CD4-positive, alpha-beta memory T cell (primary cell): ENCODE results near the gene SCN3B. TPM values are rescaled to one million over a fixed set of nuclear protein-coding genes. Genes with fewer than 3 reads are reported as not detected.

ENCODE experiments used
- CTCF ChIA-PET: fragments of 350-600 bp; sonication (Branson Sonifier 250); formaldehyde crosslinking; loops from one replicate; lab custom pipeline; 2021; ENCODE audit warnings: inconsistent platforms; ENCODE audit not compliant: partially characterized antibody; lab: Charles Lee
- POLR2A ChIA-PET: fragments of 350-600 bp; sonication (Branson Sonifier 250); formaldehyde crosslinking; loops from one replicate; lab custom pipeline; 2021; ENCODE audit not compliant: partially characterized antibody; lab: Charles Lee
- DNase-seq, 5 donors: peaks; one replicate each; pipeline versions ENCODE4 v3.0.0 to v3.0.0-alpha.2; 2020 to 2022; ENCODE audit warnings: mixed read lengths in 1 of 5
- H3K27ac ChIP-seq: one replicate; pipeline ENCODE4 v1.7.0; 2013; ENCODE audit warnings: low read depth, low read length
- H3K27me3 ChIP-seq: 2 replicates; pipeline ENCODE4 v1.7.0; 2013; ENCODE audit warnings: mild to moderate bottlenecking, low read length, moderate library complexity; ENCODE audit not compliant: insufficient read depth
- H3K36me3 ChIP-seq: 2 replicates; pipeline ENCODE4 v1.7.0; 2013; ENCODE audit warnings: mild to moderate bottlenecking, low read length, moderate library complexity; ENCODE audit not compliant: insufficient read depth
- H3K4me1 ChIP-seq: 2 replicates; pipeline ENCODE4 v1.7.0; 2013; ENCODE audit warnings: mild to moderate bottlenecking, low read length, moderate library complexity; ENCODE audit not compliant: insufficient read depth
- H3K4me3 ChIP-seq, 2 donors: one replicate each; pipeline ENCODE4 v1.7.0; 2013; ENCODE audit warnings: low read length in 2 of 2, mild to moderate bottlenecking in 1 of 2
- H3K9me3 ChIP-seq, 2 donors: one replicate each; pipeline ENCODE4 v1.7.0; 2013; ENCODE audit warnings: low read length in 2 of 2, control low read depth in 1 of 2; ENCODE audit not compliant: control insufficient read depth in 1 of 2
- H3K27ac Mint-ChIP-seq, 7 donors: one replicate each; pipeline ENCODE4 v1.8.0; 2020 to 2021; ENCODE audit warnings: mixed read lengths in 7 of 7, mild to moderate bottlenecking in 6 of 7, inconsistent platforms in 3 of 7, moderate library complexity in 3 of 7
- H3K27me3 Mint-ChIP-seq, 2 donors: one replicate each; pipeline ENCODE4 v1.8.0; 2020 to 2021; ENCODE audit warnings: mixed read lengths in 2 of 2
- H3K36me3 Mint-ChIP-seq, 2 donors: one replicate each; pipeline ENCODE4 v1.8.0; 2020 to 2021; ENCODE audit warnings: mixed read lengths in 2 of 2, inconsistent platforms in 1 of 2, mild to moderate bottlenecking in 1 of 2
- H3K4me1 Mint-ChIP-seq, 4 donors: one replicate each; pipeline ENCODE4 v1.8.0; 2020 to 2021; ENCODE audit warnings: mixed read lengths in 4 of 4, mild to moderate bottlenecking in 1 of 4
- H3K4me3 Mint-ChIP-seq, 8 donors: one replicate each; pipeline ENCODE4 v1.8.0; 2020 to 2021; ENCODE audit warnings: mixed read lengths in 8 of 8, mild to moderate bottlenecking in 7 of 8, moderate library complexity in 6 of 8, inconsistent platforms in 3 of 8
- H3K9me3 Mint-ChIP-seq, 8 donors: one replicate each; pipeline ENCODE4 v1.8.0; 2020 to 2021; ENCODE audit warnings: mixed read lengths in 8 of 8, mild to moderate bottlenecking in 5 of 8, inconsistent platforms in 3 of 8, moderate library complexity in 1 of 8
- intact Hi-C: fragments of 100-400 bp; cut with micrococcal nuclease; formaldehyde crosslinking; loops from one replicate; pipeline ENCODE4 v1.15.1; 2023
- polyA plus RNA-seq, 2 donors: library from polyadenylated mRNA; unstranded; fragments of 300-500 nt; fragmentation: Illumina TruSeq; gene quantifications; one replicate each; pipeline ENCODE4 v1.2.3, GENCODE V29; 2021
- total RNA-seq, 2 experiments: library from RNA; stranded (reverse); gene quantifications; one replicate each; pipeline ENCODE4 v1.2.3, GENCODE V29; 2021

Gene SCN3B
- total and polyA plus RNA-seq, 4 experiments from 2014 or later, result 0.05 TPM; not detected in 3

DNA sequence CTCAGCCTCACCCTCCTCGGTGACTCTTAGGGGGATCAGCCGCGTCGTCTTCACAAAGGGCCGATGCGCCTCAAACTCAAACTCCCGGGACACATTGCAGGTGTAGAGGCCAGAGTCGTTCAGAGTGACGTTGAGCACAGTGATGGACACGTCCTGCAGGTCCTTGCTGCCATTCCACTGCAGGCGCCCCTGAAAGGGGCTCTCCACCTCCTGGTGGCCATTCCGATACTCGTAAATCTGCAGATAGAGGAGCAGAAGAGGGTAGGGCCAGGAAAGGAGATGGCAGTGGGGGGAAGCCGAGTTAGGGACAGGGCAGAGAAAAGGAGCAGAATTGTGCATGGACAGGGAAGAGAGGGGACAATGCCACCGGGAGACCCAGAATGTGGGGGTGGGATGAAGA is 12.0 kb downstream of the SCN3B start:
- peaks cover 0 to 1% (median 0%) of the 10 kb centered on the region in 8 donors for H3K9me3 Mint-ChIP-seq
- no peak overlapping the region for H3K27ac Mint-ChIP-seq
- POLR2A ChIA-PET, result no interaction called here
- H3K27me3 Mint-ChIP-seq, result peaks cover 18 to 24% of the 10 kb centered on the region in 2 donors
- Histone ChIP-seq H3K27ac (no peak overlapping the region), H3K36me3 (no peaks in the 10 kb centered on the region), H3K27me3 (peaks cover 6% of the 10 kb centered on the region), H3K4me3 (no peak overlapping the region), H3K4me1 (no peaks in the 10 kb centered on the region), H3K9me3 (no peaks in the 10 kb centered on the region)
- DNase-seq, result no peak
- no peaks in the 10 kb centered on the region for H3K36me3 Mint-ChIP-seq
- peaks cover 0 to 3% (median 1%) of the 10 kb centered on the region in 4 donors for H3K4me1 Mint-ChIP-seq
- CTCF ChIA-PET, result interaction anchor here (1.0 to 2.3 kb wide), 3 partner anchors 27 to 69 kb away, joined by 3 to 12 read pairs (median 4); no protein-coding TSS in a partner anchor
- intact Hi-C loops, result no loop called here
- no peak overlapping the region for H3K4me3 Mint-ChIP-seq

DNA sequence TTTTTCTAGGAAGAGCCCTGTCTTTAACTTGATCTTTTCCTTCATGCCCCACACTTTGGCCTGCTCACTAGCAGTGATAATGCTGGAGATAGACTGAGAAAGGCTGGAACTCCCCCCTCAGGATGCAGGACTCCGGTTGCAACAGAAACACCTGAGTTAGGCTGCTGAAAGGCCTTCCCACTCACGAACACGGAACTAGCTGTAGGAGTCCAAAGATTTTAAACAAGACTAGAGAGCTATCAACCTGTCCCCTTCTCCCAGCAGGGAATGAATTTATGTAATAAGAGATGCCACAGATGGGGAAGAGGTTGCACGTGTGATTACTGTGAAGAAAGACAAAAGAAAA is 13.0 kb downstream of the SCN3B start:
- no peak overlapping the region for H3K27ac ChIP-seq
- H3K27me3 ChIP-seq, result peaks cover 6% of the 10 kb centered on the region
- POLR2A ChIA-PET, result no interaction called here
- no peak overlapping the region for H3K4me3 Mint-ChIP-seq
- H3K9me3 ChIP-seq, result no peaks in the 10 kb centered on the region
- CTCF ChIA-PET, result interaction anchor here (1.0 to 2.3 kb wide), 3 partner anchors 28 to 70 kb away, joined by 3 to 12 read pairs (median 4); no protein-coding TSS in a partner anchor
- no peaks in the 10 kb centered on the region for H3K36me3 ChIP-seq
- peaks cover 0 to 1% (median 0%) of the 10 kb centered on the region in 8 donors for H3K9me3 Mint-ChIP-seq
- intact Hi-C loops, result loop anchor here (1.0 kb wide), 1 partner anchor 66 kb away; no protein-coding TSS in a partner anchor
- no peak overlapping the region for H3K4me3 ChIP-seq
- peaks cover 0 to 3% (median 1%) of the 10 kb centered on the region in 4 donors for H3K4me1 Mint-ChIP-seq
- H3K4me1 ChIP-seq, result no peaks in the 10 kb centered on the region
- peak overlapping the region in 1 of 7 donors; percentile 43 for H3K27ac Mint-ChIP-seq
- no peaks in the 10 kb centered on the region for H3K36me3 Mint-ChIP-seq
- DNase-seq, result no peak
- H3K27me3 Mint-ChIP-seq, result peaks cover 14 to 28% of the 10 kb centered on the region in 2 donors

DNA sequence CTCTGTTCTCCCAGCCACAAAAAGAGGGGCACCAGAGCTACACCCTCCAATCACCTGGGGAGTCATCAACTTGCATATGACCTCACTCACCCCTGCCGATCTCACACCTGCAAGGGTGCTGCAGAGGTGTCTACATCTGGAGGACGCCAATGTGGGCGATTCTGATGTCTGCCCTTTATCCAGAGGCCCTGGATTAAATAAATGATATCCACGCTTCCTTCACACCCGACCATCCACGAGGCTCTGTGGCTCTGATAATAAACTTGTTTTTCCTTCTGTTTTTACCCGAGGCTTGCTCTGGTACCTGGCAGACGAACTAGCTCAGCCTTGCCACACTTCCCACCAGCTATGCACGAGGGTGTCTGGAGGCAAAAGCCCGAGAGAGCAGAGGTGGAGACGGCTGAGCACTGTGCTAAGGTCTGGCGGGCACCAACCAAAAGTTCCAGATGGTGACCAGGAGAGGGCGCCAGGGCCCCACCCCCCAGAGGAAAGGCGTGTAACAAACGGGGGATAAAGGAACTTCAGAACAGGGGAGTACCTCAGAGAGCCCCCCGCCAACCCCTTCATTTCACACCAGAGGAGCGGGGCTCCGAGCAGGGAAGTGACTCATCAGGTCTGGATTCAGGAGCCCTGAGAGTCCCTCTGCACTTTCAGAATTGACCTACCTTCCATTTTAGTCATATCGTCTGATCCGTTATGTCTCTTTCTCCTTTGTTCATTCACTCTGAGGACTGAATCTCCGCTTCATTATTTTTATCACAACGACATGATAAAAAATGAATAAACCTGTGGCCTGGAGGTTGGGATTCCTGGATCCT is 13.5 kb downstream of the SCN3B start:
- Histone ChIP-seq H3K4me1 (no peaks in the 10 kb centered on the region), H3K27me3 (no peaks in the 10 kb centered on the region), H3K4me3 (no peak overlapping the region), H3K27ac (no peak overlapping the region), H3K36me3 (no peaks in the 10 kb centered on the region), H3K9me3 (no peaks in the 10 kb centered on the region)
- Mint-ChIP-seq H3K36me3 (no peaks in the 10 kb centered on the region), H3K9me3 (peaks cover 0 to 1% (median 0%) of the 10 kb centered on the region in 8 donors), H3K4me3 (peak overlapping the region in 1 of 8 donors; percentile 29), H3K4me1 (peaks cover 0 to 3% (median 1%) of the 10 kb centered on the region in 4 donors), H3K27ac (no peak overlapping the region), H3K27me3 (peaks cover 8 to 23% of the 10 kb centered on the region in 2 donors)
- intact Hi-C loops, result loop anchor here (1.0 kb wide), 1 partner anchor 66 kb away; no protein-coding TSS in a partner anchor
- ChIA-PET POLR2A (no interaction called here), CTCF (interaction anchor here (1.1 to 2.3 kb wide), 3 partner anchors 18 to 131 kb away, joined by 3 to 12 read pairs (median 3); no protein-coding TSS in a partner anchor)
- DNase-seq, result peak; percentile 23 to 36 (median 29)

DNA sequence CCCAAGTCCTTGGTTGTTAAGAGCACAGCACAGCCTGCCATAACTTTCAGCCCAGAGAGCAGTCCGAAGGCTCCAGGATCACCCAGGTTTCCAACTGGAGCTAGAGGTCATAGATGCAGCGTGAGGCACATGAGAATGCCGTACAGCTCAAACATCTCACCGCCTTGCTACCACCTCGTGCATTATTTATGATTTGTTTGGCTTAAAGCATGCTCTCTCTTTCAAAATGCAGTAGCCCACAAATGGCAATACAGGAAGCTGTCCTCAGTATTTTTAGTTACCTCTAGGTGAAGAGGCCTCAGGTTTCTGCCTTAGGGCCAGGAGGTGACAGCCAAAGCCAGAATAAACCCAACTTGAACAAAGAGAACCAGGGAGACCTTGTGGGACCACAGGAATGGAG is 14.4 kb downstream of the SCN3B start:
- Mint-ChIP-seq H3K9me3 (no peaks in the 10 kb centered on the region), H3K27me3 (peaks cover 7 to 24% of the 10 kb centered on the region in 2 donors), H3K4me1 (peaks cover 0 to 3% (median 1%) of the 10 kb centered on the region in 4 donors), H3K27ac (peak overlapping the region in 1 of 7 donors; percentile 6), H3K36me3 (no peaks in the 10 kb centered on the region), H3K4me3 (no peak overlapping the region)
- Histone ChIP-seq H3K27me3 (no peaks in the 10 kb centered on the region), H3K27ac (no peak overlapping the region), H3K36me3 (no peaks in the 10 kb centered on the region), H3K4me3 (no peak overlapping the region), H3K9me3 (no peaks in the 10 kb centered on the region), H3K4me1 (no peaks in the 10 kb centered on the region)
- DNase-seq, result no peak
- CTCF ChIA-PET, result interaction anchor here (1.1 to 1.5 kb wide), 3 partner anchors 19 to 130 kb away, joined by 3 to 9 read pairs (median 3); no protein-coding TSS in a partner anchor
- intact Hi-C loops, result no loop called here
- POLR2A ChIA-PET, result no interaction called here

DNA sequence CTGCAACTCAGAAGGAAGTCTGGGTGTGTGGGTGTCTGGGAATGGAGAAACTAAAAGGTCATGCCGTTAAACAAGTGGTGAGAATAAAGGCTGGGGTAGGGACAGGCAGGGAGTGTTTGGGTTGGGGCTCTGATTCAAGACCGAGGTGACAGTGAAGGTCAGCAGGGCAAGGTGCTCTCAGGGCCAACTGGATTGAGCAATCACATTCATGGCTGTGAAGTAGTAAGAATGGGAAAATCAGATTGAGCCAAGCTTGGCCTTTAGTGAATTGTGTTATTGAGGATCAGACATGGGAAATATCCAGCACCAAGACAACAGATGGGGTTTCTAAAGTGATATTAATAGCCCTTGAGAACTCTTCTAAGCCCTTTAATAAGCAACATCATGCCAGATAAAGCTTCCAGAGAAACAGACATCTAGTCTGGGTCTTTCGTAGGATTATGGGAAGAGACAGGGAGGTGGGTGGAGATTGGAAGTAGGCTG is 24.3 kb downstream of the SCN3B start:
- DNase-seq, result no peak
- H3K4me3 ChIP-seq, result no peak overlapping the region
- ChIA-PET POLR2A (no interaction called here), CTCF (interaction anchor here (1.0 kb wide), 1 partner anchor 50 kb away, joined by 3 read pairs; no protein-coding TSS in a partner anchor)
- intact Hi-C loops, result no loop called here
- Mint-ChIP-seq H3K36me3 (peaks cover 7 to 14% of the 10 kb centered on the region in 2 donors), H3K27ac (peak overlapping the region in 1 of 7 donors; percentile 26), H3K9me3 (no peaks in the 10 kb centered on the region), H3K27me3 (peaks cover 2 to 6% of the 10 kb centered on the region in 2 donors), H3K4me1 (no peaks in the 10 kb centered on the region), H3K4me3 (no peak overlapping the region)
- no peaks in the 10 kb centered on the region for H3K4me1 ChIP-seq
- no peaks in the 10 kb centered on the region for H3K36me3 ChIP-seq
- no peaks in the 10 kb centered on the region for H3K27me3 ChIP-seq
- no peaks in the 10 kb centered on the region for H3K9me3 ChIP-seq
- H3K27ac ChIP-seq, result no peak overlapping the region

DNA sequence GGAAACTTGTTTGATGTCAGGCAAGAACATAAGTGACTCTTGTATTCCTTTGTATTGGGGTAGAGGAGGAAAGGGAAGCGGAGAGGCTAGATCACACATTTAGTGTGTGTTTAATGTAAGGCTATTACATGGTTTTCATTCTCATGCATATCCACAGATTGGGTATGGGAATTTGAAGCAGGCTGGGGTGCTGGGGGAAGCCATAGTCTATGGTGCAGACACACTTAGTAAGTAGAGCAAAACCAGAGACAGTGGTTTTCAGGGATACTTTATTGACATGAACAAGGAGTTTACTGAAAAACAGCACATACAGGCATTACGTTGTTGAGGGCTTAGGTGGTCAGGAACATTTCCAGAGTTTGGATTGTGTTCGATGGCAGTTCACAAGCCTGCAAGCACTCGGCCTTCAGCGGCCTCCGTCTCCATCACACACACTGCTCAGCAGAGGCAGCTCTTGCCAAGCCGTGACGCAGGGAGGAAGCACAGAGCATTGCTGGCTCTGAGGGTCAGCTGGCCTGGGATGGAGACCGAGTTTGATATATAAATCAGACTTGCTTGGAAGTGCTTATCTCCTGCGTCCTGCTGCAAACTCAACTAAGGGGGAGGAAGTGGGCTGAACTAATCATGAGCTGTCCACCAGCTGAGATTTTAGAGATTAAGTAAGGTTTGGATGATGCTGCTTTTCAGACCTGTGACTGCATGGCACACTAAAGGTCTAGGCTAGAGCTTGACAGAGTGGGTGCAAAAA is 25.3 kb downstream of the SCN3B start:
- Histone ChIP-seq H3K4me1 (no peaks in the 10 kb centered on the region), H3K27me3 (no peaks in the 10 kb centered on the region), H3K27ac (no peak overlapping the region), H3K36me3 (no peaks in the 10 kb centered on the region), H3K4me3 (no peak overlapping the region), H3K9me3 (no peaks in the 10 kb centered on the region)
- POLR2A ChIA-PET, result no interaction called here
- no peaks in the 10 kb centered on the region for H3K9me3 Mint-ChIP-seq
- no peaks in the 10 kb centered on the region for H3K4me1 Mint-ChIP-seq
- peak overlapping the region in 2 of 7 donors; percentile 8 to 44 for H3K27ac Mint-ChIP-seq
- no peak for DNase-seq
- intact Hi-C loops, result no loop called here
- CTCF ChIA-PET, result no interaction called here
- no peak overlapping the region for H3K4me3 Mint-ChIP-seq
- peaks cover 13 to 23% of the 10 kb centered on the region in 2 donors for H3K36me3 Mint-ChIP-seq
- H3K27me3 Mint-ChIP-seq, result peaks cover 2% of the 10 kb centered on the region in 2 donors
